Spleen (tissue), 7 donors: ENCODE results near the gene IL12A.

Experiments
- CTCF ChIP-seq, 11 experiments: fragments of 200-600 bp in 7 of 11; fragments of 450-650 bp in 4 of 11; sonication (generic) in 4 of 11; IDR thresholded peaks in 8 of 11; conservative IDR thresholded peaks in 3 of 11; 1 replicate in 7 of 11; 2 replicates in 4 of 11; pipeline versions ENCODE4 v1.4.0 to v1.8.0; 2016 to 2021; ENCODE audit warnings: antibody characterized with exemption in 11 of 11, inconsistent platforms in 4 of 11, mild to moderate bottlenecking in 1 of 11
- POLR2A ChIP-seq, 3 donors: fragments of 450-650 bp; IDR thresholded peaks; one replicate each; pipeline ENCODE4 v1.5.1; 2017; ENCODE audit warnings: antibody characterized with exemption in 3 of 3, mild to moderate bottlenecking in 1 of 3
- POLR2AphosphoS5 ChIP-seq, 3 donors: sonication (generic); formaldehyde crosslinking; IDR thresholded peaks; one replicate each; pipeline ENCODE4 v1.5.1; 2017; ENCODE audit warnings: antibody characterized with exemption in 3 of 3
- donor health status: DM: no; HTN: no; CAD: no; lungs with moderate emphysema.
- donor health status: DM: no; HTN: no; CAD: no.
- donor health status: DM: no; HTN: no; CAD: no.

GRCh38 chr3:160023476-160023875 is 34.8 kb downstream of the IL12A start:
- TF ChIP-seq CTCF (IDR thresholded peaks at IDR 0.05 in 8 of 11, conservative IDR thresholded peaks at IDR 0.05 in 3 of 11): no peak
- TF ChIP-seq POLR2A (IDR thresholded peaks at IDR 0.05): no peak
- no peak for TF ChIP-seq POLR2AphosphoS5 (IDR thresholded peaks at IDR 0.05)
